Activated B cell treated with CpG ODN at 0.5 μM for 24 hours (primary cell): ENCODE measurements around the gene GRM5. TPM values are rescaled to one million over a fixed set of nuclear protein-coding genes. Genes with fewer than 3 reads are reported as not detected.

Experiments used
- ATAC-seq: fragments of 200-7000 bp; cut with Tn5 transposase; one replicate; pipeline ENCODE4 v1.10.0; 2021; ENCODE audit warnings: low read depth, mild to moderate bottlenecking, moderate library complexity
- CTCF ChIA-PET: fragments of 350-600 bp; sonication (Branson Sonifier 250); formaldehyde crosslinking; loops from one replicate; lab custom pipeline; 2021; ENCODE audit warnings: antibody characterized with exemption; lab: Charles Lee
- POLR2A ChIA-PET: fragments of 350-600 bp; sonication (Branson Sonifier 250); formaldehyde crosslinking; loops from one replicate; lab custom pipeline; 2021; ENCODE audit warnings: antibody characterized with exemption; lab: Charles Lee
- DNase-seq: peaks from one replicate; pipeline ENCODE4 v3.0.0; 2022
- H3K27ac Mint-ChIP-seq: one replicate; pipeline ENCODE4 v1.8.0; 2020; ENCODE audit warnings: mixed read lengths
- H3K27me3 Mint-ChIP-seq: one replicate; pipeline ENCODE4 v1.8.0; 2021; ENCODE audit warnings: mixed read lengths
- H3K36me3 Mint-ChIP-seq: one replicate; pipeline ENCODE4 v1.8.0; 2021; ENCODE audit warnings: low read depth, mixed read lengths
- H3K4me1 Mint-ChIP-seq: one replicate; pipeline ENCODE4 v1.8.0; 2021; ENCODE audit warnings: mixed read lengths
- H3K4me3 Mint-ChIP-seq: one replicate; pipeline ENCODE4 v1.8.0; 2020; ENCODE audit warnings: mild to moderate bottlenecking, mixed read lengths
- H3K9me3 Mint-ChIP-seq: one replicate; pipeline ENCODE4 v1.8.0; 2020; ENCODE audit warnings: mixed read lengths
- intact Hi-C: fragments of 100-400 bp; cut with micrococcal nuclease; formaldehyde crosslinking; loops from one replicate; pipeline ENCODE4 v1.15.1; 2024
- total RNA-seq: library from RNA; stranded (reverse); gene quantifications from 2 replicates; pipeline ENCODE4 v1.2.3, GENCODE V29; 2022
- TF ChIP-seq, protein P1 (sequence below): fragments of 200-600 bp; IDR thresholded peaks from one replicate; pipeline ENCODE4 v1.8.0; 2022; ENCODE audit warnings: antibody characterized with exemption, mild to moderate bottlenecking

The GRM5 gene
- total RNA-seq, 1 donor from 2014 or later, result not detected

DNA sequence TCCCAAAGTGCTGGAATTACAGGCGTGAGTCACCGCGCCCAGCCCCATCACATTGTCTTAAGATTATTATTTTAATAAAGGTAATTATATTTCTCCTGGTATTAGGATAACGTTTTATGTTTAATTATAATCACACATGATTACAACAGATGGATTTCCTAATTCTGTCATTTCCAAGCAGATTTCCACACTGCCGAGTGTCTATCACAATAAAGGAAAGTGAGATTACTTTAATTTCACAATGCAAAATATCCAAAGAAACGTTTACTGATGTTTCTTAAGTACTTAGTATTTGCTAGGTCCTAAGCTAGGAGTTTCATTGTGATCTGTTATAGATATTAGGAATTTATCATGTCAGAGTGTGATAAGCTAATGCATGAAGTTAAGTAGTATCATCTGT lies 524.8 kb downstream of the GRM5 start:
- Mint-ChIP-seq H3K4me1 (no peaks in the 10 kb centered on the region), H3K4me3 (no peak overlapping the region), H3K9me3 (no peaks in the 10 kb centered on the region), H3K36me3 (no peaks in the 10 kb centered on the region), H3K27ac (no peak overlapping the region), H3K27me3 (peaks cover 1% of the 10 kb centered on the region)
- intact Hi-C loops, result loop anchor here (10.0 kb wide), 1 partner anchor 1606 kb away; no protein-coding TSS in a partner anchor
- no peak for ATAC-seq
- TF ChIP-seq, protein P1, sequence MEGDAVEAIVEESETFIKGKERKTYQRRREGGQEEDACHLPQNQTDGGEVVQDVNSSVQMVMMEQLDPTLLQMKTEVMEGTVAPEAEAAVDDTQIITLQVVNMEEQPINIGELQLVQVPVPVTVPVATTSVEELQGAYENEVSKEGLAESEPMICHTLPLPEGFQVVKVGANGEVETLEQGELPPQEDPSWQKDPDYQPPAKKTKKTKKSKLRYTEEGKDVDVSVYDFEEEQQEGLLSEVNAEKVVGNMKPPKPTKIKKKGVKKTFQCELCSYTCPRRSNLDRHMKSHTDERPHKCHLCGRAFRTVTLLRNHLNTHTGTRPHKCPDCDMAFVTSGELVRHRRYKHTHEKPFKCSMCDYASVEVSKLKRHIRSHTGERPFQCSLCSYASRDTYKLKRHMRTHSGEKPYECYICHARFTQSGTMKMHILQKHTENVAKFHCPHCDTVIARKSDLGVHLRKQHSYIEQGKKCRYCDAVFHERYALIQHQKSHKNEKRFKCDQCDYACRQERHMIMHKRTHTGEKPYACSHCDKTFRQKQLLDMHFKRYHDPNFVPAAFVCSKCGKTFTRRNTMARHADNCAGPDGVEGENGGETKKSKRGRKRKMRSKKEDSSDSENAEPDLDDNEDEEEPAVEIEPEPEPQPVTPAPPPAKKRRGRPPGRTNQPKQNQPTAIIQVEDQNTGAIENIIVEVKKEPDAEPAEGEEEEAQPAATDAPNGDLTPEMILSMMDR, result no peak
- POLR2A ChIA-PET, result no interaction called here
- DNase-seq, result no peak
- CTCF ChIA-PET, result interaction anchor here (4.9 kb wide), 1 partner anchor 524 kb away, joined by 47 read pairs; no protein-coding TSS in a partner anchor

DNA sequence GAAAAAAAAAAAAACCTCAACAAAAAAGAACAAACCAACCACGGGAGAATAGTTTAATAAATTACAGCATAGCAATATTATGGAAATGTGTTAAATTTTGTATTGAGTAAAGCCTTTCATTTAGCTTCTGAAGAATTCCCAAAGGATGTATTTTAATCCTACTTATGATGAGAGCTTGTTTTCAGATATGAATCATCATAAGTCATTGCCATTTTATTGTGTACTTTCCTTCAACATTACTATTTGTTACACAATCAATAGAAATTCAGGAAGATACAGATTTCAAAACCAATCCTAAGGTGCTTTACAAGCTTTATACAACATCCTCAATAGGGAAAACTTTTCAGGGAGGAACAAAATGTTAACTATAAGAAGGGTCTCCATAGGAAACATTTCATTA lies 527.7 kb downstream of the GRM5 start:
- POLR2A ChIA-PET, result no interaction called here
- intact Hi-C loops, result no loop called here
- ATAC-seq, result no peak
- H3K36me3 Mint-ChIP-seq, result no peaks in the 10 kb centered on the region
- DNase-seq, result no peak
- CTCF ChIA-PET, result interaction anchor here (1.0 to 3.2 kb wide), 2 partner anchors 9 to 521 kb away, joined by 3 to 19 read pairs; no protein-coding TSS in a partner anchor
- H3K27ac Mint-ChIP-seq, result no peak overlapping the region
- TF ChIP-seq, protein P1, result no peak
- H3K27me3 Mint-ChIP-seq, result peaks cover 1% of the 10 kb centered on the region
- no peaks in the 10 kb centered on the region for H3K9me3 Mint-ChIP-seq
- H3K4me1 Mint-ChIP-seq, result no peaks in the 10 kb centered on the region
- H3K4me3 Mint-ChIP-seq, result no peak overlapping the region

DNA sequence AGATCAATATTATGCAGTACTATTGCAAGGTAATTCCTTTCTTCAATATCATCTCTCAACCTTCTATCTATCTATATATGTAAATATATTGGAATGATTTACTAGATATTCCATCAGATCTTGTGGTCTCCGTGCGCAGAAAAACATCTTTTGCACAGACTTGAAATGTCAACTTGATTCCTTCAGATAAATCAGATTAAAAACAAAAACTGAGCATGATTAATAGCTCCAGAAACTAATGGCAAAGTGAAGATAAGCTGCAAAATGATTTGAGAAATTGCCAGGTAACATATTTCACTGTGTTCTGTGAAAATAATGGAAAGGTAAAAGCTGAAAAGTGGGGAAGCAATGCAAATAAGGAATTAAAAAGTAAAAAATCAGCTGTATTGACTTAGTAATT lies 528.2 kb downstream of the GRM5 start:
- TF ChIP-seq, protein P1, result no peak
- intact Hi-C loops, result no loop called here
- CTCF ChIA-PET, result interaction anchor here (1.0 to 3.2 kb wide), 2 partner anchors 9 to 521 kb away, joined by 3 to 19 read pairs; no protein-coding TSS in a partner anchor

DNA sequence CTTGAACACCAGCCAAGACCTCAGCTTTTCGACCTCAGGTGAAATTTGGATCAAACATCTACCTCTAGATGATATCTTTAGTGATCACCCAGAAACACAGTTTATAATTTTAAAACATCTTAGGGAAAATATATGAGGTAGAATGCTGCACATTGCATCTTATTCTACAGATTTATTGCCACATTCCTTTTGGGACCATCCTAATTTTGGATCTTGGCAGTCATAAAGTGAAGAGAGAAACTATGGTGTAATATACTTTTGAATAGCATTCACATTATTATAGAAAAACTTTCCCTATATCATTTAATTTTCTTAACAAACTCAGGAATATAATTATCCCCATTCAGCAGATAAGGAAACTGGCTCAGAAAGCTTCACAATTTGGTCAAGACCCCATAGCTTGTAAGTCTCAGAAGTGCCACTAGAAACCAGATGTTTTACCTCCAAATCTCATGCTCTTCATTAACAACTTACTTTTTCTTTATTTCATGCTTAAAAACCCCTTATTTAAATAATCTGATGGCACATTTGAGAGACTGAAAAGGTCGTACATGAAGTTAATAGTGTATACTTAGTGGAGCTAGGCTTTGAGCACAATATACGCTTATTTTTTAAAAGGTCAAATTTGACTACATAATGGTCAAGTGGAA lies 529.0 kb downstream of the GRM5 start:
- ATAC-seq (no peak), DNase-seq (no peak)
- Mint-ChIP-seq H3K36me3 (no peaks in the 10 kb centered on the region), H3K4me1 (no peaks in the 10 kb centered on the region), H3K27me3 (no peaks in the 10 kb centered on the region), H3K9me3 (no peaks in the 10 kb centered on the region), H3K4me3 (no peak overlapping the region), H3K27ac (no peak overlapping the region)
- ChIA-PET POLR2A (no interaction called here), CTCF (interaction anchor here (3.2 kb wide), 1 partner anchor 520 kb away, joined by 19 read pairs; no protein-coding TSS in a partner anchor)
- intact Hi-C loops, result no loop called here
- TF ChIP-seq, protein P1, result no peak

More for the DNA sequence above, 528.2 kb downstream of the GRM5 start:
- Mint-ChIP-seq H3K4me3 (no peak overlapping the region), H3K4me1 (no peaks in the 10 kb centered on the region), H3K27me3 (peaks cover 1% of the 10 kb centered on the region), H3K9me3 (no peaks in the 10 kb centered on the region), H3K27ac (no peak overlapping the region), H3K36me3 (no peaks in the 10 kb centered on the region)
- ATAC-seq, result no peak
- DNase-seq, result no peak
- POLR2A ChIA-PET, result no interaction called here

DNA sequence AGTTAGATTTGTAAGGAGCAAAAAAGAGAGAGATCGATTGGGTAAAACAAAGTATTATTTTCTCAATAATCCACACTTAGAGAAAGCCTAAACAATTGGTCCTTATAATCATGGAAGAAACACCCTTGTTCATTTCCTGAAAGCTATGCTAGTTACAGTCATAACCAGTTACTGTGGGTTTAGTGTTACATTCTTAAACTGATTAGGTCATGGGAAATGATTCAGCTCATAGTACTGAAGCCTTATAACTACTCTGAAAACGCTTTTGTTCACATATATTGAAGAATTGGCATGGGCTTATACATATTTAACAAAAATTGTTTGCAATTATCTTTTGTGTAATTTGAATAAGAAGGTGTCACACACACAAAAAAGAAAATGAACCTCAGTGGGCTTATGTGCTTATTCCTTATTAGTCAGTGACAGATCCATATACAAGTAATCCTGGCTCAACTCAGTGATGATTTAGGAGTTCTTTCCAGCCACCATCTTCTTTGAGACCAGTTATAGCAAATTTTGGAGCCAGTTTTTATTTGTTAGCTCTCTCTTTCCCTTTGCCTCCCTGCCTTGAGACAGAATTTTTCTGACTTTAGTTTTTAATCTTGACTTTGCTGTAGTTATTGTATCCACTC lies 529.8 kb downstream of the GRM5 start:
- ATAC-seq (no peak), DNase-seq (no peak)
- no peaks in the 10 kb centered on the region for H3K4me1 Mint-ChIP-seq
- intact Hi-C loops, result no loop called here
- CTCF ChIA-PET, result interaction anchor here (3.2 kb wide), 1 partner anchor 519 kb away, joined by 19 read pairs; no protein-coding TSS in a partner anchor
- no peaks in the 10 kb centered on the region for H3K27me3 Mint-ChIP-seq
- no peaks in the 10 kb centered on the region for H3K9me3 Mint-ChIP-seq
- no peak overlapping the region for H3K4me3 Mint-ChIP-seq
- POLR2A ChIA-PET, result no interaction called here
- H3K27ac Mint-ChIP-seq, result no peak overlapping the region
- TF ChIP-seq, protein P1, result no peak
- no peaks in the 10 kb centered on the region for H3K36me3 Mint-ChIP-seq
